Skin of body (tissue), 2 donors: ENCODE measurements around the gene SCYGR2. TPM values are rescaled to one million over a fixed set of nuclear protein-coding genes. Genes with fewer than 3 reads are reported as not detected.
A peak's percentile ranks its signal among the peaks of the same experiment; 100 is the strongest.
"Not testable (repeated sequence)": the region's sequence is repeated elsewhere in the genome, so short reads cannot be mapped to it uniquely, and the experiment has no call there.

Source experiments
- DNase-seq: peaks from one replicate; lab custom pipeline; 2025; lab: John Stamatoyannopoulos, UW
- total RNA-seq: library from RNA; depleted of rRNA; stranded (reverse); fragments of >200 nt; gene quantifications from one replicate; pipeline ENCODE4 v1.2.3, GENCODE V29; 2014

SCYGR2 gene
- not detected for total RNA-seq

GRCh38 chr2:227598835-227599503 lies at the start of gene SCYGR2:
Gene SCYGR2 (plus strand): TSS chr2:227598893. CDS start chr2:227598893, 0 bp downstream.
- DNase-seq = not testable (repeated sequence)

- DNase-seq = no peak
Measured at GRCh38 chr2:227551836-227552235, 46.9 kb upstream of the SCYGR2 start.

- DNase-seq = no peak
Measured at GRCh38 chr2:227562581-227562980, 36.1 kb upstream of the SCYGR2 start.

- no peak for DNase-seq
Measured at GRCh38 chr2:227565080-227565479, 33.6 kb upstream of the SCYGR2 start.

- DNase-seq = no peak
Measured at GRCh38 chr2:227566012-227566411, 32.7 kb upstream of the SCYGR2 start.

- DNase-seq = no peak
Measured at GRCh38 chr2:227568852-227569169, 29.9 kb upstream of the SCYGR2 start.

- DNase-seq = no peak
Measured at GRCh38 chr2:227570615-227571014, 28.1 kb upstream of the SCYGR2 start.

- no peak for DNase-seq
Measured at GRCh38 chr2:227576110-227576509, 22.6 kb upstream of the SCYGR2 start.

GRCh38 chr2:227576812-227577211 lies 21.9 kb upstream of the SCYGR2 start:
- no peak for DNase-seq

GRCh38 chr2:227577555-227577954 lies 21.1 kb upstream of the SCYGR2 start:
- DNase-seq = no peak

- DNase-seq = no peak
Measured at GRCh38 chr2:227578642-227579041, 20.1 kb upstream of the SCYGR2 start.

GRCh38 chr2:227579791-227580190 lies 18.9 kb upstream of the SCYGR2 start:
- no peak for DNase-seq

GRCh38 chr2:227582369-227582768 lies 16.3 kb upstream of the SCYGR2 start:
- DNase-seq = no peak

GRCh38 chr2:227592694-227593387 lies 5.9 kb upstream of the SCYGR2 start:
- DNase-seq = no peak

GRCh38 chr2:227595797-227596196 lies 2.9 kb upstream of the SCYGR2 start:
- no peak for DNase-seq

- DNase-seq = peak; percentile 19
Measured at GRCh38 chr2:227597036-227597435, 1.7 kb upstream of the SCYGR2 start.

GRCh38 chr2:227597998-227598397 lies 695 bp upstream of the SCYGR2 start:
- no peak for DNase-seq

- DNase-seq = no peak
Measured at GRCh38 chr2:227602358-227602757, 3.7 kb downstream of the SCYGR2 start.

- no peak for DNase-seq
Measured at GRCh38 chr2:227606476-227606875, 7.8 kb downstream of the SCYGR2 start.

GRCh38 chr2:227607941-227608340 lies 9.2 kb downstream of the SCYGR2 start:
- DNase-seq = no peak

GRCh38 chr2:227608561-227609338 lies 10.1 kb downstream of the SCYGR2 start:
- DNase-seq = no peak

- no peak for DNase-seq
Measured at GRCh38 chr2:227610123-227610522, 11.4 kb downstream of the SCYGR2 start.
